Keratinocyte (primary cell): Measurements from ENCODE around the gene ARHGAP45. TPM values are rescaled to one million over a fixed set of nuclear protein-coding genes. Genes with fewer than 3 reads are reported as not detected.

ENCODE experiments used
- DNase-seq: peaks from one replicate; pipeline ENCODE4 v3.0.0-alpha.2; 2011; ENCODE audit warnings: low read depth, missing footprints, low spot score
- FAIRE-seq: peaks from 2 replicates; lab custom pipeline; 2011; peaks lifted over from hg19 to GRCh38; lab: Jason Lieb, UNC
- H2AFZ ChIP-seq: 2 replicates; pipeline ENCODE4 v1.6.0; 2012; ENCODE audit warnings: low read length, control low read depth, inconsistent platforms; ENCODE audit not compliant: control insufficient read depth
- H3K27ac ChIP-seq: 2 replicates; pipeline ENCODE4 v1.5.1; 2011; ENCODE audit warnings: low read length; ENCODE audit not compliant: control insufficient read depth, insufficient read depth
- H3K27me3 ChIP-seq: 3 replicates; pipeline ENCODE4 v1.6.0; 2011; ENCODE audit warnings: low read length; ENCODE audit not compliant: control insufficient read depth, insufficient read depth; ENCODE audit errors: extremely low read depth
- H3K36me3 ChIP-seq, 2 experiments: 2 replicates in 1 of 2; 3 replicates in 1 of 2; pipeline ENCODE4 v1.5.1; 2011; ENCODE audit warnings: low read length in 2 of 2, mild to moderate bottlenecking in 1 of 2; ENCODE audit not compliant: control insufficient read depth in 2 of 2, insufficient read depth in 2 of 2; ENCODE audit errors: extremely low read depth in 1 of 2
- H3K4me1 ChIP-seq: 3 replicates; pipeline ENCODE4 v1.5.1; 2011; ENCODE audit warnings: low read length; ENCODE audit not compliant: control insufficient read depth, insufficient read depth; ENCODE audit errors: extremely low read depth
- H3K4me2 ChIP-seq: 3 replicates; pipeline ENCODE4 v1.6.0; 2011; ENCODE audit warnings: low read depth, low read length; ENCODE audit not compliant: control insufficient read depth, insufficient read depth; ENCODE audit errors: extremely low read depth
- H3K4me3 ChIP-seq, 3 experiments: fragments of 200-600 bp in 1 of 3; sonication (generic) in 1 of 3; 2 replicates in 2 of 3; 3 replicates in 1 of 3; pipeline ENCODE4 v1.5.1; 2011 to 2016; ENCODE audit warnings: low read length in 3 of 3, mild to moderate bottlenecking in 3 of 3, control low read depth in 2 of 3, inconsistent platforms in 1 of 3, low read depth in 1 of 3, mixed read lengths in 1 of 3, mixed run types in 1 of 3, moderate library complexity in 1 of 3; ENCODE audit not compliant: control insufficient read depth in 2 of 3, insufficient read depth in 2 of 3; ENCODE audit errors: extremely low read depth in 1 of 3
- H3K79me2 ChIP-seq: 2 replicates; pipeline ENCODE4 v1.6.0; 2012; ENCODE audit warnings: low read length; ENCODE audit not compliant: control insufficient read depth, insufficient read depth
- H3K9ac ChIP-seq: 3 replicates; pipeline ENCODE4 v1.6.0; 2011; ENCODE audit warnings: low read length; ENCODE audit not compliant: control insufficient read depth, insufficient read depth; ENCODE audit errors: extremely low read depth
- H3K9me1 ChIP-seq: 3 replicates; pipeline ENCODE4 v1.6.0; 2011; ENCODE audit warnings: low read length; ENCODE audit not compliant: control insufficient read depth, insufficient read depth; ENCODE audit errors: extremely low read depth
- H3K9me3 ChIP-seq: 2 replicates; pipeline ENCODE4 v1.5.1; 2012; ENCODE audit warnings: low read depth, low read length; ENCODE audit not compliant: control insufficient read depth
- H4K20me1 ChIP-seq: 3 replicates; pipeline ENCODE4 v1.6.0; 2011; ENCODE audit warnings: low read length; ENCODE audit not compliant: control insufficient read depth, insufficient read depth; ENCODE audit errors: extremely low read depth
- EZH2 ChIP-seq: IDR thresholded peaks from one replicate; pipeline ENCODE4 v1.6.1; 2012; ENCODE audit warnings: inconsistent platforms, mild to moderate bottlenecking, low read length, moderate library complexity
- dilution Hi-C: fragments of 300-500 bp; cut with MboI; formaldehyde crosslinking; loops from one replicate; pipeline ENCODE4 v1.7.0; 2020; ENCODE audit warnings: low sequenced_read_pairs; ENCODE audit not compliant: extremely low pct_ligation_motif_present
- polyA plus RNA-seq, 5 experiments: library from polyadenylated mRNA; depleted of rRNA in 3 of 5; stranded (reverse) in 3 of 5; stranded (forward) in 1 of 5; unstranded in 1 of 5; fragments of >200 nt; gene quantifications; 1 replicate in 1 of 5; 2 replicates in 3 of 5; 3 replicates in 1 of 5; pipeline versions ENCODE4 v1.2.1 to v1.2.3, GENCODE V29; 2011 to 2012; ENCODE audit warnings: missing spikeins in 2 of 5, low read depth in 1 of 5, low replicate concordance in 1 of 5
- TF ChIP-seq, protein P1 (sequence below), 3 experiments: IDR thresholded peaks in 1 of 3; conservative IDR thresholded peaks in 1 of 3; optimal IDR thresholded peaks in 1 of 3; 2 replicates in 2 of 3; 3 replicates in 1 of 3; pipeline versions ENCODE3 to v1.5.1; 2011; ENCODE audit warnings: low read length in 3 of 3, mild to moderate bottlenecking in 3 of 3, moderate library complexity in 2 of 3, control low read depth in 1 of 3, inconsistent platforms in 1 of 3; ENCODE audit not compliant: insufficient read depth in 2 of 3; ENCODE audit errors: extremely low read depth in 1 of 3

Gene ARHGAP45
- polyA plus RNA-seq, 1 donor (not counting 4 experiments of a cell fraction or from before 2014, with no cell fraction given), result 0.56 TPM

DNA sequence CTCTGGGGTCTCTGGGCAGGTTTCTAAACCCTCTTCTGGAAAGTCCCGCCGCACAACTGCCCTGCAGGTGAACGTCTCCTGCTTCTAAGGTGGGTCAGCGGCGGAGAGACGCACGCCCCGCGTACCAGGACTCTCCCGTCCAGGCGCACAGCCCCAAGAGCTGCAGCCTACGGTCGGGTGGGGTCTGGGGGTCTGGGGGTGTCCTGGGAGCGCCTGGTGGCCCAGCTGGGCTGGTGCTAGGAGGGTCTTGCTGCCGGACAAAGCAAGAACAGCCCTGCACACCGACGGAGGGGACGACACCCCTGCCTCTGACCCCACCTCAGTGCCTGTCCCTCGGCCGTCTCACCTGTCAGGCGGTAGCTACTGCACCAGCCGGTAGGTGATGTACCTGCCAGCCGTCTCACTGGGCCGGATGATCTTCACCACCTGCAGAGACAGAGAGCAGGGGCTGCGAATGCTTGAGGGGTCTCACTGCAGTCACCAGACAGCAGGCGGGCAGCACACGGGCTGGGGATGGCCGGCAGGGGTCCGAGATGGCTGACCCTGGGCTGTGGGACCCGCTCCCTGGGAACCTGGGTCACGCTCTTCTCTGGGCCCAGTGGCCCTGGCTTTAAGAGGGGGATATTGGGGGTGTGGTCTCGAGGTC is 22.3 kb downstream of the ARHGAP45 start:
- no peak for FAIRE-seq
- DNase-seq, result no peak
- H3K27ac ChIP-seq, result no peak overlapping the region
- no peaks in the 10 kb centered on the region for H3K9me1 ChIP-seq
- H3K9ac ChIP-seq, result no peak overlapping the region
- no peak overlapping the region for H3K4me3 ChIP-seq
- peaks cover 29 to 30% of the 10 kb centered on the region in 2 experiments for H3K36me3 ChIP-seq
- H3K4me2 ChIP-seq, result no peak overlapping the region
- peaks cover 5% of the 10 kb centered on the region for H3K4me1 ChIP-seq
- H4K20me1 ChIP-seq, result no peaks in the 10 kb centered on the region
- no peaks in the 10 kb centered on the region for H3K9me3 ChIP-seq
- H3K79me2 ChIP-seq, result peaks cover 24% of the 10 kb centered on the region
- dilution Hi-C loops, result no loop called here
- H3K27me3 ChIP-seq, result no peaks in the 10 kb centered on the region
- no peak overlapping the region for H2AFZ ChIP-seq
- TF ChIP-seq, protein P1, sequence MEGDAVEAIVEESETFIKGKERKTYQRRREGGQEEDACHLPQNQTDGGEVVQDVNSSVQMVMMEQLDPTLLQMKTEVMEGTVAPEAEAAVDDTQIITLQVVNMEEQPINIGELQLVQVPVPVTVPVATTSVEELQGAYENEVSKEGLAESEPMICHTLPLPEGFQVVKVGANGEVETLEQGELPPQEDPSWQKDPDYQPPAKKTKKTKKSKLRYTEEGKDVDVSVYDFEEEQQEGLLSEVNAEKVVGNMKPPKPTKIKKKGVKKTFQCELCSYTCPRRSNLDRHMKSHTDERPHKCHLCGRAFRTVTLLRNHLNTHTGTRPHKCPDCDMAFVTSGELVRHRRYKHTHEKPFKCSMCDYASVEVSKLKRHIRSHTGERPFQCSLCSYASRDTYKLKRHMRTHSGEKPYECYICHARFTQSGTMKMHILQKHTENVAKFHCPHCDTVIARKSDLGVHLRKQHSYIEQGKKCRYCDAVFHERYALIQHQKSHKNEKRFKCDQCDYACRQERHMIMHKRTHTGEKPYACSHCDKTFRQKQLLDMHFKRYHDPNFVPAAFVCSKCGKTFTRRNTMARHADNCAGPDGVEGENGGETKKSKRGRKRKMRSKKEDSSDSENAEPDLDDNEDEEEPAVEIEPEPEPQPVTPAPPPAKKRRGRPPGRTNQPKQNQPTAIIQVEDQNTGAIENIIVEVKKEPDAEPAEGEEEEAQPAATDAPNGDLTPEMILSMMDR (optimal IDR thresholded peaks at IDR 0.05 in 1 of 3, IDR thresholded peaks at IDR 0.05 in 1 of 3, conservative IDR thresholded peaks at IDR 0.05 in 1 of 3; ENCODE audit: extremely low read depth in 1 of 3, insufficient read depth in 2 of 3, low read length in 3 of 3), result no peak
- no peak for TF ChIP-seq EZH2

DNA sequence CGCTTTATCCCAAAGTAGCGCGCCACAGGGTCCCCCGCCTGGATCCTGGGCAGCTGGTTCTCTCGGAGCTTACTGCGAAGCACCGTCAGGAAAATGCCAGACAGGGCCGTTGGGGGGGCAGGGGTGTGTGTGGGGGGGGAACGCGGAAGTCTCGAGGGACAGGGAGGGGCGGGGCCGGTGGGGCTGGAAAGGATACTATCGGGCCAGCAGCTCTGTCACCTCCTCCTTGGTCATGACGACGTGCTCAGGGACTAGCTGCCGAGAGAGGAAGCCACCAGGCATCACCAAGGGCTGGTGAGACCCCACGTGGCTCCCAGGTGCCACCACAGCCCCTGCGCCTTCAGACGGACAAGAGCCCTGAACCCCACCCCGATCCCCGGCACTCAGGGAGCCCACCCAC is 22.9 kb downstream of the ARHGAP45 start:
- H3K36me3 ChIP-seq, result peaks cover 29 to 30% of the 10 kb centered on the region in 2 experiments

More for the DNA sequence above, 22.9 kb downstream of the ARHGAP45 start:
- peaks cover 30% of the 10 kb centered on the region for H3K79me2 ChIP-seq
- no peak overlapping the region for H3K9ac ChIP-seq
- H3K4me3 ChIP-seq, result no peak overlapping the region
- H3K9me1 ChIP-seq, result no peaks in the 10 kb centered on the region
- TF ChIP-seq, protein P1 (optimal IDR thresholded peaks at IDR 0.05 in 1 of 3, IDR thresholded peaks at IDR 0.05 in 1 of 3, conservative IDR thresholded peaks at IDR 0.05 in 1 of 3; ENCODE audit: extremely low read depth in 1 of 3, insufficient read depth in 2 of 3, low read length in 3 of 3), result no peak
- TF ChIP-seq EZH2, result no peak
- FAIRE-seq, result no peak
- peaks cover 5% of the 10 kb centered on the region for H3K4me1 ChIP-seq
- dilution Hi-C loops, result no loop called here
- no peak overlapping the region for H2AFZ ChIP-seq
- no peak overlapping the region for H3K27ac ChIP-seq
- no peaks in the 10 kb centered on the region for H3K9me3 ChIP-seq
- H3K27me3 ChIP-seq, result no peaks in the 10 kb centered on the region
- DNase-seq, result no peak
- H3K4me2 ChIP-seq, result no peak overlapping the region
- H4K20me1 ChIP-seq, result no peaks in the 10 kb centered on the region
